Mammary epithelial cell (primary cell): Measurements from ENCODE around the gene TEX14.

ENCODE experiments used
- CTCF ChIP-seq, 2 donors: IDR thresholded peaks in 1 of 2; conservative IDR thresholded peaks in 1 of 2; 2 replicates each; pipeline ENCODE4 v1.5.1; 2011 to 2012; ENCODE audit warnings: inconsistent platforms in 2 of 2, low read length in 2 of 2, mild to moderate bottlenecking in 2 of 2, control low read depth in 1 of 2, low read depth in 1 of 2; ENCODE audit not compliant: insufficient read depth in 1 of 2; ENCODE audit errors: extremely low read depth in 1 of 2
- EZH2 ChIP-seq: IDR thresholded peaks from 2 replicates; pipeline ENCODE4 v1.6.1; 2012; ENCODE audit warnings: low read length, inconsistent platforms, borderline replicate concordance

GRCh38 chr17:58590377-58590776 is 101.5 kb downstream of the TEX14 start:
- no peak for TF ChIP-seq CTCF (conservative IDR thresholded peaks at IDR 0.05 in 1 of 2, IDR thresholded peaks at IDR 0.05 in 1 of 2; ENCODE audit: extremely low read depth in 1 of 2, insufficient read depth in 1 of 2, low read depth in 1 of 2, low read length in 2 of 2)
- no peak for TF ChIP-seq EZH2
